ENCODE results near the gene NCL. TPM values are rescaled to one million over a fixed set of nuclear protein-coding genes. Genes with fewer than 3 reads are reported as not detected.

Gene NCL
- total and polyA plus RNA-seq, 4 donors, result 83.1 to 139 (median 107) TPM

GRCh38 chr2:231413456-231413855 lies 50.8 kb downstream of the NCL start (continued):
- TF ChIP-seq REST (IDR thresholded peaks at IDR 0.05), result no peak
- no peak for TF ChIP-seq NR2F2 (IDR thresholded peaks at IDR 0.05)

- Histone ChIP-seq H3K27ac (ENCODE audit: low read depth in 1 of 2, low read length in 2 of 2) (no peak overlapping the region), H3K27me3 (ENCODE audit: control insufficient read depth in 4 of 4, insufficient read depth in 4 of 4, low read length in 3 of 4) (no peaks in the 10 kb centered on the region), H3K36me3 (ENCODE audit: control insufficient read depth in 4 of 4, insufficient read depth in 3 of 4, low read depth in 1 of 4, low read length in 3 of 4) (no peaks in the 10 kb centered on the region), H3K4me1 (ENCODE audit: control insufficient read depth in 4 of 4, insufficient read depth in 4 of 4, low read length in 3 of 4) (peaks cover 4 to 20% (median 9%) of the 10 kb centered on the region in 4 donors), H3K9ac (ENCODE audit: low read depth in 1 of 2, low read length in 2 of 2) (no peak overlapping the region), H3K4me3 (ENCODE audit: low read depth in 1 of 3, low read length in 3 of 3) (no peak overlapping the region), H3K9me3 (ENCODE audit: control insufficient read depth in 4 of 4, low read length in 3 of 4) (no peaks in the 10 kb centered on the region)
- TF ChIP-seq NR2F2 (IDR thresholded peaks at IDR 0.05), result no peak
- no peak for TF ChIP-seq MAX (IDR thresholded peaks at IDR 0.05)
- TF ChIP-seq GABPA (IDR thresholded peaks at IDR 0.05 in 1 of 2, conservative IDR thresholded peaks at IDR 0.05 in 1 of 2), result no peak
- TF ChIP-seq REST (IDR thresholded peaks at IDR 0.05), result no peak
- TF ChIP-seq RAD21 (IDR thresholded peaks at IDR 0.05), result no peak
- TF ChIP-seq RXRA (IDR thresholded peaks at IDR 0.05), result no peak
- TF ChIP-seq JUND (IDR thresholded peaks at IDR 0.05), result no peak
- TF ChIP-seq HNF4G (IDR thresholded peaks at IDR 0.05), result no peak
- TF ChIP-seq EGR1 (IDR thresholded peaks at IDR 0.05; ENCODE audit: low read depth in 2 of 2), result no peak
- TF ChIP-seq ZBTB33 (IDR thresholded peaks at IDR 0.05), result no peak
- no peak for TF ChIP-seq HNF4A (conservative IDR thresholded peaks at IDR 0.05)
- TF ChIP-seq YY1 (IDR thresholded peaks at IDR 0.05), result no peak
- TF ChIP-seq FOXA1 (IDR thresholded peaks at IDR 0.05), result no peak
- TF ChIP-seq FOXA2 (IDR thresholded peaks at IDR 0.05), result no peak
- no peak for TF ChIP-seq TAF1 (conservative IDR thresholded peaks at IDR 0.05)
- TF ChIP-seq CTCF (IDR thresholded peaks at IDR 0.05; ENCODE audit: low read depth, low read length, missing input control), result no peak
- no peak for TF ChIP-seq ATF3 (IDR thresholded peaks at IDR 0.05)
- TF ChIP-seq SP1 (IDR thresholded peaks at IDR 0.05), result no peak
- WGBS, result 61% methylated on average over 9 of the region's 9 CpGs
- DNase-seq (ENCODE audit: low spot score), result no peak
Observed at GRCh38 chr2:231412618-231412963, 51.7 kb downstream of the NCL start.

Measured in liver (tissue), 9 donors.